Stimulated activated CD4-positive, alpha-beta T cell treated with anti-CD3 and anti-CD28 coated beads, Interleukin-2, amount 100 ng/mL, for 24 hours (primary cell): ENCODE results near the gene HOXA2.

Experiments
- DNase-seq, 2 donors: peaks; one replicate each; pipeline ENCODE4 v3.0.0-alpha.2; 2020

Gene HOXA2

GRCh38 chr7:27102581-27103442 lies at the start of gene HOXA2:
TSS of gene HOXA2 (minus strand) at chr7:27102683. CDS start at chr7:27102500, 183 bp downstream.
- no peak for DNase-seq

GRCh38 chr7:27151341-27151930 lies 49.0 kb upstream of the HOXA2 start:
- no peak for DNase-seq

- DNase-seq, result peak; percentile 68 to 75
These were observed 48.3 kb upstream of the HOXA2 start for GRCh38 chr7:27150568-27151340.

GRCh38 chr7:27149842-27150567 lies 47.5 kb upstream of the HOXA2 start:
- no peak for DNase-seq

- no peak for DNase-seq
These were observed 46.5 kb upstream of the HOXA2 start for GRCh38 chr7:27148756-27149641.

GRCh38 chr7:27148031-27148755 lies 45.7 kb upstream of the HOXA2 start:
- DNase-seq, result no peak

- DNase-seq, result no peak
These were observed 44.9 kb upstream of the HOXA2 start, which contains the start of gene HOXA6 for GRCh38 chr7:27147199-27148030. TSS of gene HOXA6 (minus strand) at chr7:27147774. CDS start at chr7:27147749, 25 bp downstream.

GRCh38 chr7:27146491-27147198 lies 44.2 kb upstream of the HOXA2 start:
- DNase-seq, result no peak

- no peak for DNase-seq
These were observed 43.5 kb upstream of the HOXA2 start for GRCh38 chr7:27145914-27146412.

- no peak for DNase-seq
These were observed 42.9 kb upstream of the HOXA2 start for GRCh38 chr7:27145165-27145913.

- DNase-seq, result no peak
These were observed 42.3 kb upstream of the HOXA2 start for GRCh38 chr7:27144781-27145164.

GRCh38 chr7:27143950-27144780 lies 41.7 kb upstream of the HOXA2 start:
- DNase-seq, result no peak

- DNase-seq, result no peak
These were observed 40.8 kb upstream of the HOXA2 start, which contains the start of gene HOXA5 for GRCh38 chr7:27143023-27143949. TSS of gene HOXA5 (minus strand) at chr7:27143681. CDS start at chr7:27143607, 74 bp downstream.

GRCh38 chr7:27142580-27143022 lies 40.1 kb upstream of the HOXA2 start:
- DNase-seq, result no peak

GRCh38 chr7:27141923-27142579 lies 39.6 kb upstream of the HOXA2 start:
- DNase-seq, result no peak
